SH-SY5Y (cell line): ENCODE measurements around the gene C20orf144.

ENCODE experiments used
- GATA2 ChIP-seq: IDR thresholded peaks from 2 replicates; pipeline ENCODE4 v1.6.1; 2011; ENCODE audit warnings: mild to moderate bottlenecking, low read depth, low read length
- GATA3 ChIP-seq: IDR thresholded peaks from 2 replicates; pipeline ENCODE4 v1.6.1; 2011; ENCODE audit warnings: low read depth, mild to moderate bottlenecking, low read length, moderate library complexity

Gene C20orf144

DNA sequence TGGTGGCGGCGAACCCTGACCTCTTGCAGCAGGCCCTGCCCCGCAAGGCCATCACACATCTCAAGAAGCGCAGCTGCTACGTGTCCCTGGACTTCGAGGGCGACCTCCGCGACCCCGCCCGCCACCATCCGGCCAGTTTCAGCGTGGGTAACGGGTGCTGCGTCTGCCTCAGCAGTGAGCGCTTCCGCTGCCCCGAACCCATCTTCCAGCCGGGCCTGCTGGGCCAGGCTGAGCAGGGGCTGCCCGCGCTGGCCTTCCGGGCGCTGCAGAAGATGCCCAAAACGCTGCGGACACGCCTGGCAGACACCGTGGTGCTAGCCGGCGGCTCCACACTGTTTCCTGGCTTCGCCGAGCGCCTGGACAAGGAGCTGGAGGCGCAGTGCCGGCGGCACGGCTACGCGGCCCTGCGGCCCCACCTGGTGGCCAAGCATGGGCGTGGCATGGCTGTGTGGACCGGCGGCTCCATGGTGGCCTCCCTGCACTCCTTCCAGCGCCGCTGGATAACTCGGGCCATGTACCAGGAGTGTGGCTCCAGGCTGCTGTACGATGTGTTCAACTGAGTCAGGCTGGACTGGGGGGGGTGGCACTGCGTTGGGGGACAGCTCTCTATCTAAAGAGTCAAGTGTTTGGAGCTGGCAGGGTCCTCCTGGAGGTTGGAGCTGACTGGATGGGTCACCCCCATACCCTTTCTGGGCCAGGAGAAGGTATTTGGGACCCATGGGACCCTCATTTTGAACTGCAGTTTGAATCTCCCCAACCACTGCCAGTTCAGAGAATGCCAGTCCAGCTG, 5.7 kb downstream of the C20orf144 start:
- no peak for TF ChIP-seq GATA2
- no peak for TF ChIP-seq GATA3

DNA sequence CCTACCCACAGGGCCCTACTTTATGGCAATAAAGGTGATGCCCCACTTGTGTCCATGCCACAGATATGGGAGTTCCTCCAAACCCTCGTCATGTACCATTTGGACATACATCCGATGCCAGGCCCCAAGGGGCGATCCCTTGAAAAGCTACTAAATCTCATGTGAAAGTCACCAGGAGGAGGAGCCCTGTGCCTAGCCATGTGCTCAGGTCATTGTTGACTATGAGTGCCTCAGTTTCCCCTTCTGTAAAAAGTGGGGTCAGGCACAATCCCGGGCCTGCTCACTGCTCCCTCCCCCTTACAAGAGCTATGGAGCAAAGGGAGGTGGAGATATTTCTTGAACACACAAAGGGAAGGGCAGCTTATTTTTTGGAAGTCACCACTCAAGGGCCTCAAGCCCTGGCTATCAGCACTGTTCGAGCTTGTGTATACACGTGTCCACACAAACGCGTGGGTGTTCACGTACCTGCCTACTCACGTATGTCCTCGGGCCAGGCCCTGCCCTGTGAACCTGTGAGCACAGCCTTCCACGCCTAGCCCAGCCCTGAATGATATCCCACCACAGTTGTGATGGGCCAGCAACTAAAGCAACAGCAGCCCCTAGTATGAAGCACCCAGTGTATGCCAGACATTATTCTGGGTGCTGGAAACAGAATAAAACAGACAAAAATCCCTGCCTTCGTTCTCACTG, 6.5 kb downstream of the C20orf144 start:
- no peak for TF ChIP-seq GATA3
- no peak for TF ChIP-seq GATA2

DNA sequence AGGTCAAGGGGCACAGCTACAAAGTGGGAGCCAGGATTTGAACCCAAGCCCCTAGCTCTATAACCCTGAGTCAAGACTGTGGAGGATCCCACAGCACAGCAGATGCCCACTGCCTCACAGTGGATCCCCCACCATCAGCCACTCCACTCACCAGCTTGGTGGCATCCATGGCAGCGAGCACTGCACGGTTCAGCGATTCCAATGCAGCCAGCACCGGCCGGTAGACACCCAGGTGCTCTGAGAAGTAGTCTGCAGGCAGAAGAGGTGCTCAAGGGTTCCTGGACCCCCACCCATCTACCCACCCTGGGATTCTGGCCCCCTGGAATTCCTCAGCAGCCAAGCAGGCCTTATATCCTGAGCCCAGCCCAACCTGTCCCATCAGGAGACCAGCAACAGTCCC, 7.1 kb downstream of the C20orf144 start:
- no peak for TF ChIP-seq GATA3

DNA sequence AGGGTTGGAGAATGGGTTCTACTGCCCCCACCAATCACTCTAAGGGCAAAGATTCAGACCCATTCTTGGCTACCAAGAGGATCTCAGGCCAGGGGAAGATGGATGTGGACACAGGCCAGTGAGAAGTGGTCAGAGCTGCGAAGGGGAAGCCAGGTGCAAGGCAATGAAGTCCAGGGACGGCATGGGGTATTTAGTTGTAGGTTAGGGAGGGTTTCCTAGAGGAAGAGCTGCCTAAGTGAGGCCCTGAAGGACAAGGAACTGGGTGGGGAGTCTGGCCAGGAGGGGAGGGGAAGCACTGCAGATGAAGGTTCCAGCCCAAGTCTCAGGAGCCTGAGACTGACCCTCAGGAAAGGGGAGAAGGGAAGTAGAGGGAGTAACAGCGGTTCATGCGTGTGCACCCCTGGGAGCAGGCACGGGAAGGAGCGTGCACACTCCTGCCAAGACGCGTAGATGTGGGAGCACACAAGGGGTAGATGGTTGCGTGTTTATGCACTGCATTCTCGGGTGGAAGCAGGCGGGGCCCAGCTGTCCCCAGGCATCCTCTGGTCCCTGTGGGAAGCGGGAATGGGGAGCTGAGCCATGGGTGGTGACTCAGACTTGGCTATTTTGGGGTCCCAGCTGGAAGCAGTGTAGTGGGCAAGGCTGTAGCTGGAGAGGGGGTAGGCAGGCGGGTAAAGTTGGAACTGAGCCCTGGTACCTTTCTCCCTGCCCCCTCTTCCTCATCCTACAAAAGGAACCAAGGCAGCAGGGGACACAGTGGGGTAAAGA, 7.9 kb downstream of the C20orf144 start:
- TF ChIP-seq GATA2 (no peak), GATA3 (no peak)

DNA sequence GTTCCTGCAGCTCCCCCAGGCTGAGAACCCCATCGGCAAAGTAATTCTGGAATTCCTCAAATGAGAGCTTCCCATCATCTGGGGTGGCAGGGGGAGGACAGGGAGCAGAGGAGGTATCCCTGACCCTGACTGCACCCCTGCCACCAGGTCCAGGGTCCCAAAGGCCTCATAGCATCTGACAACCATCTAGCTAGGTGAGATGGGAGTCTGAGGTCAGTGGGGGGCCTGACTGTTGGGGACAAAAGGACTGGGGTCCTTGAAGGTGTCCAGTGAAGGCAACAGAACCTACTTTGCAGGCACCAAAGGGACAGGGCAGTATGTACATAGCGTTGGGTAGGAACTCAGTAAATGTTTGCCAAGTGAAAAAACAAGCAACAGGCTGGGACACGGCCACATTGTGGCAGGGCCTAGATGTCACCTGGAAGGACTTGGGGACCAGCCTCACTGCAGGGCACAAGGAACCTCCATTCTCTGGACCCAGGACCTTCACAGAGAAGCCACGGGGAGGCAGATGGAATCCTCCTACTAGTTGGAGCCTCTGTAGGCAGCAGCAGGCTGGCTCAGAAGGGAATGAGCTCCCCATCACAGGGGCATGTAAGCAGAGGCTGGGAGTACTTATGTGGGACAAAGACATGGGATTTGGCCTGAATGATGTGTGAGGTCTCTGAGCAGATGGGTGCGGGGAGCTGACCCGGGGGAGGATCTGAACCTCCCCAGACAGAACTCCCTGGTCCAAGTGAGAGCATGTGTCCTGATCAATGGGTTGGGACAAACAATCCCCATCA, 8.8 kb downstream of the C20orf144 start:
- TF ChIP-seq GATA2 (no peak), GATA3 (no peak)

DNA sequence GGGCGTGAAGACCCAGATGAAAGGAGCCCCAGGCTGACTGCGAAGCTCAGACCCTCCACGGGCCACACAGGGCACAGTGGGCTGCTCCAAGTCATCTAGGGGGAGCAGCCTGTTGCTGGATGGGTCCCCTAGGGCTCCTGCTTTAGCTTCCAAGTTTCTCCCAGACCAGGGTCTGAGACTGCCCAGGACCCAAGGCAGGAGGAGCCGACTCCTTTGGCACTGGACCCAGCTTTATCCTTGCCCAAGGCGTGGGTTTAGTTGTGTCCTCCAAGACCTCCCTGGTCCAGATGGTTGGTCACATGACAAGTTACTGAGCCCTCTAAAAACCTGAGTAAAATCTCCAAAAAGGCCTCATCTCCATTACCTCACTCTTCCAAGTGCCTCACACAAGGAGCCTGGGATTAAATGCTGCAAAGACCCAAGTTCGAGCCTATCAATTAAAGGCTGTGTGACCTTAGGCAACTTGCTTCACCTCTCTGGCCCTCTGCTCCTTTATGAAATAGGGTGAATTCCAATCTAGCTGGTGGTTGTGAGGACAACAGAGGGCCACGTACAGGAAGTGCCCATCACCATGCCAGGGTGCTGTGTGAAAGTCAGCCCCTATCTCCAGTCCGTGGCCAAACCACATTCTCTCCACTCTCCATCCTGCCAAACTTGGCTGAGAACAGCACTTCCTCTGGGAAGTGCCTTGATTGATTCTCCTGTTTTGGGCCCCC, 9.6 kb downstream of the C20orf144 start:
- TF ChIP-seq GATA2: no peak
- no peak for TF ChIP-seq GATA3

DNA sequence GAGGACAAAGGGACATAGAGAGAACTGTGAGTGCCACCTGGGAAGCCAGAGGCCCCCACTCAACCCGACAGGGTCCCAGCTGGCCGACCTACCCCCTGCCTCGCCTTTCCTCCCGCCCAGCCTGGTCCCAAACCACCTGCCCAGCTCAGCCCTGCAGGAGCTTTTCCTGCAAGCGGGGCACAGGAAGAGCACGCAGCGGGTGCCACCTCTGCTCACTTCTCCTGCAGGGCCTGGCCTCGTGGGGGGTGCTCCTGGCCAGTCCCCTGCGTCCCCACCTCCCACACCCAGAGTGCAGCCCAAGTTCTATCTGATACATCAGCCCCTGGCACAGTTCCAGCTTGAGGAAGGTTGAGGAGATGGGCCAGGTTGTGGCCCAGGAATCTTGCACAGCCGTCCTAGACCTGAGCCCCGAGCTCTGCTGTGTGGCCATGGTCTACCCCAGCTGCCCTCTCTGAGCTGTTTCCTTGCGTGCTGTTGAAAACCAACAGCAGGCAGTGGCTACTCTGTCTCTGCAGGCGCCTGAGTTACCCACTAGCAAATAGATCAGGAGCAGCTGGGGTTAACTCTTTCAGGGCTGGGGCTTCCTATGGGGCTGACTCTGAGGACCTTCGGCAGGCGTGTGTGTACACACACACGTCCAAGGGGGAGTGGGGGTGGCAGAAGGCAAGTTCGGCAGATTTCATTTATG, 10.4 kb downstream of the C20orf144 start:
- TF ChIP-seq GATA3: no peak

DNA sequence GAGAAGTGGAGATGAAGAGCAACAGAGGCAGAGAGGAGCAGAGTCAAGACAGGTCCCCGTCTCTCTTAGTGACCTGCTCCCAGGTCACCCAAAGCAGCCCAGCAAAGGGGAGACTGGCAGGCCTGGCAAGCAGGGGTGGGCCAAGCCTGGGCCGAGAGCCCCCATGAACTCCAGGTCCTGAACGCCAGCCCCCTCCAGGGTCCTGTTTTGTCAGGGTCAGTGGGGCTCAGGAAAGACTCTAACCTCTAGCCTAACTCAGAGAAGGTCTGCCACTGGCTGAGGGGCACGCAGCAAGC, 10.9 kb downstream of the C20orf144 start:
- no peak for TF ChIP-seq GATA2
- TF ChIP-seq GATA3: no peak

DNA sequence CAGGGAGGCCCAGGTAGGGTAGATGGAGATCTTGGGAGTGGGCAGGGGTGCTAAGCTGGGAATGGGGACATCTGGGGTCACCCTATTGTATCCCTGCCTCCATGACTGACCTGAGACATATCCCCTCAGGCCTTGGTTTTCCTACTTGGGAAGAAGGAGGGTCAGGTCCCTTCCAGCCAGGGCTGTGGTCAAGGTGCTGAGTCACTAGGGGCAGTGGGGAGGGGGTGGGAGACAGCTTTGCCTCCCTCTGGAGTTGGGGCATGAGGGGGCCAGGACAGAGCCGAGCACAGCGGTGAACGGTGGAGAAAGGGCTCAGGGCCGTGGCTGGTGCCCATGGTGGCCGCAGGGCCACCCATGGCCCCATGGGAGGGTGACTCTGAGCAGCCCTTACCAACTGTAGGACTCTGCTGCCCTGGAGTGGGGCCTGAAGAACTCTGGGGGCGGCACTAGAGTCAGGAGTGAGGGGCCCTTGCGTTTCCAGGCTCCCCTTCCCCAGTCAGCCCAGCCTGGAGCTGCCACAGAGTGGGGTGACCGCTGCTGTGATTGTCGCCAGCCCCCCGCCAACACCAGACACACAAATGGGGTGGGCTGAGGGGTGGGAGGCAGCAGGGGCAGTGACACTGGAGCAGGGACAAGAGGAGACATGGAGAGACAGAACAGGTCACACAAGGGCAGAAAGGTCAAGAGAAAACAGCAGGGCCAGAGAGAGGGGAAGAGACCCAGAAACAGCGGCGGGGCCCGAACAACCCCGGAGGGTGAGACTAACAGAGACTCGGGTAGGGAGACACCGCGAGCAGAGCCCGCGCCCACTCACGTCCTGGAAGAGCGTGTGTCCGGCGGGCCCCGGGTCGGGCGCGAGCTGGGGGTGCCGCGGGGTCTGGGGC, 11.5 kb downstream of the C20orf144 start:
- TF ChIP-seq GATA3: no peak
- no peak for TF ChIP-seq GATA2

DNA sequence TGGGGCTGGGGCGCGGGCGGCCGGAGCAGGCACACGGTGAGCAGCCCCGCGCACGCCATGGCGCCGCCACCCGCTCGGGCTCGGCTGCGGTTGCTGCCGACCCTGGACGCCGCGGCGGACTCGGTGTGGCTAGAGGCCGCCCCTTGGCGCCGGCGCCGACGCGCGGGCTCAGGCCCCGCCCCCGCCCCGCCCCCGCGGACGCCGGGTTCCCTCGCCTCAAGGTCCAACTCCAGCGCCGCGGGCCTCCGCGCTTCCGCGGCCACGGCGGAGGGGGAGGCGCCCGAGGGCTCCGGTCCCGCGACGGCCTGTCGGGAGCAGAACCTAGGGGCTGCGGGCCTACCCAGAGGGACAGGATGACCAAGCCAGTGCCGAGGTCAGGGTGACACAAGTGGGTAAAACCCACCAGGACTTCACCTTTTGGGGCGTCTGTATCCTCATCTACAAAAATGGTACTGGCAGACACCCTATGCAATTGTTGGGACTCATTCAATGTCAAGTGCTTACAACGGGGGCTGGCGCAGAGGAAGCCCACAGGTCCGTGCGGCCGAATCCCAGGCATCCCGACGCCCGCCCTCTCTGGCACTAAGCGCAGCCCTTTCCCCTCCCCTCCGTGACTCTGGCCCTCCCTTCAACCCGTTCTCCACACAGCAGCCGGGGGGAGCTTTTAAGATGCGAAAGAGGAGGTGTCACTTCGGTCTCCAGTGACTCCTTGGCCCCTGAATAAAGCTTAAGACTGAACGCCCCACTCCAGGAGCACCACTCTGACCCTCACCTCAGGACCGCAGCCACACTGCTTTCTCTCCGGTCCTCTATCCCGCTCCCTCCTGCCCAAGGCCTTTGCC, 12.4 kb downstream of the C20orf144 start, which contains the start of gene NECAB3:
NECAB3 (minus strand) TSS at position 135 of the 842 bp plus-strand sequence; CDS start at position 59, 76 bp downstream.
- no peak for TF ChIP-seq GATA2
- no peak for TF ChIP-seq GATA3

DNA sequence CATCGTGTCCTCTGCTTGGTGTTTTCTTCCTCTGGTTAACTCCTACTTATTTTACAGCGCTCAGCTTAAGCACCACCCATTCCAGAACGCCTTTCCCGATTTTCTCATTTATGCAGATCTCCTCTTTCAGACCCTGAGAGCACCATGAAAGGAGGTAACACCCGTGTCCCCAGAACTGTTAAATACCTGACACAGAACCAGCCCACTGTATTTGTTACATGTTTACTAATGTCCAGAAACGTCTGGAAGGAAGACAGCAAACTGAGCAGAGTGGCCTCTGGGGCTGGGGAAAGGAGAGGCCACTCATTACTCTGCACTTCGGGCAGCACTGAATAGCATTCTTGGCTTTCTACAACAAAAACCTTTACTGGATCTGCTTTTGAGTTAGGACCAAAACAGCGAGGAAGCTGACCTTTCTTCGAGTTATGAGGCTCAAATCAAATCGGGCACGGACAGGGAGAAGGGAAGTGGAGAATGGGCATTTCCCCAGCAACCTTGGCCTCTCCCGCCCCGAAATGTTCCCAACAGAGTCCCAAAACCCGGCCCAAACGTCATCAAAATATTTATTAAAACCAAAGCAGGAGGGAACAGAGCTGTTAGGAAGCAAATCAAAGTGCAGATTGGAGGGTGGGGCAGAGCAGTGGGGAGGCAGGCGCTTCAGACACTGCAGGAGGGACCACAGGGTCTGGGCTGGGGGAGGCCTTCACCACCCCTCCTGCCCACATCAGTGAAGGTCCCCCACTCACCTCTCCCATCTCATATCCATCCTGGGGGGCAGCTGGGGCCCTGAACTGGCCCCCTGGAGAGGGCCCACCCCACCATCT, 13.2 kb downstream of the C20orf144 start:
- TF ChIP-seq GATA3 (no peak), GATA2 (no peak)
